SK-N-SH treated with all-trans-retinoic acid at 6 μM for 48 hours (cell line): ENCODE data around the gene SLC12A7.

Source experiments
- ATAC-seq: fragments of 200-7000 bp; cut with Tn5 transposase; 3 replicates; pipeline ENCODE4 v1.9.1; 2020; ENCODE audit warnings: mild to moderate bottlenecking, moderate library complexity
- ARNTL ChIP-seq: fragments of 450-650 bp; formaldehyde crosslinking; IDR thresholded peaks from 2 replicates; pipeline ENCODE4 v1.5.0; 2020; ENCODE audit warnings: low read depth, mild to moderate bottlenecking, moderate library complexity, borderline replicate concordance
- BACH2 ChIP-seq: fragments of 250-450 bp; sonication (Bioruptor Pico); IDR thresholded peaks from 2 replicates; pipeline ENCODE4 v1.9.0; 2021; ENCODE audit warnings: mild to moderate bottlenecking, borderline replicate concordance
- CSDC2 ChIP-seq: fragments of 250-450 bp; sonication (Bioruptor Pico); IDR thresholded peaks from 2 replicates; pipeline ENCODE4 v1.5.0; 2020; ENCODE audit warnings: mild to moderate bottlenecking, moderate library complexity
- ESRRG ChIP-seq: fragments of 250-450 bp; sonication (Bioruptor Pico); IDR thresholded peaks from 2 replicates; pipeline ENCODE4 v1.6.1; 2021; ENCODE audit warnings: mild to moderate bottlenecking
- GLIS3 ChIP-seq: fragments of 250-450 bp; sonication (Bioruptor Pico); IDR thresholded peaks from 2 replicates; pipeline ENCODE4 v1.5.0; 2020; ENCODE audit warnings: mild to moderate bottlenecking, moderate library complexity
- ISL1 ChIP-seq: fragments of 250-450 bp; sonication (Bioruptor Pico); IDR thresholded peaks from 2 replicates; pipeline ENCODE4 v2.1.2; 2022; ENCODE audit warnings: mild to moderate bottlenecking, moderate library complexity
- OSR1 ChIP-seq: fragments of 250-450 bp; sonication (Bioruptor Pico); IDR thresholded peaks from 2 replicates; pipeline ENCODE4 v1.8.0; 2022; ENCODE audit warnings: moderate library complexity, mild to moderate bottlenecking, inconsistent platforms
- SNAI2 ChIP-seq: fragments of 250-450 bp; sonication (Bioruptor Pico); IDR thresholded peaks from 2 replicates; pipeline ENCODE4 v1.5.0; 2020; ENCODE audit warnings: mild to moderate bottlenecking, moderate library complexity
- TCF4 ChIP-seq: fragments of 250-450 bp; sonication (Bioruptor Pico); IDR thresholded peaks from 2 replicates; pipeline ENCODE4 v1.8.0; 2021; ENCODE audit warnings: mild to moderate bottlenecking, moderate library complexity, borderline replicate concordance
- TOX ChIP-seq: fragments of 250-450 bp; sonication (Bioruptor Pico); IDR thresholded peaks from 2 replicates; pipeline ENCODE4 v1.8.0; 2021; ENCODE audit warnings: mild to moderate bottlenecking, moderate library complexity, borderline replicate concordance
- ZC3H10 ChIP-seq: fragments of 250-450 bp; sonication (Bioruptor Pico); IDR thresholded peaks from 2 replicates; pipeline ENCODE4 v1.5.1; 2021; ENCODE audit warnings: mild to moderate bottlenecking, moderate library complexity
- ZFP3 ChIP-seq: fragments of 250-450 bp; sonication (Bioruptor Pico); IDR thresholded peaks from 2 replicates; pipeline ENCODE4 v1.5.0; 2020; ENCODE audit warnings: mild to moderate bottlenecking, moderate library complexity
- ZFP30 ChIP-seq: fragments of 450-650 bp; formaldehyde crosslinking; IDR thresholded peaks from 2 replicates; pipeline ENCODE4 v1.5.0; 2022; ENCODE audit warnings: mild to moderate bottlenecking, moderate library complexity
- ZNF70 ChIP-seq: fragments of 450-650 bp; formaldehyde crosslinking; IDR thresholded peaks from 2 replicates; pipeline ENCODE4 v1.5.0; 2020; ENCODE audit warnings: mild to moderate bottlenecking, moderate library complexity
- ZNF8 ChIP-seq: fragments of 450-650 bp; formaldehyde crosslinking; IDR thresholded peaks from 2 replicates; pipeline ENCODE4 v1.5.0; 2020; ENCODE audit warnings: mild to moderate bottlenecking, moderate library complexity
- TF ChIP-seq, protein P1 (sequence below): fragments of 250-450 bp; sonication (Bioruptor Pico); IDR thresholded peaks from 2 replicates; pipeline ENCODE4 v1.8.0; 2020; ENCODE audit warnings: mild to moderate bottlenecking, moderate library complexity, borderline replicate concordance
- TF ChIP-seq, protein P2 (sequence below): fragments of 250-450 bp; sonication (Bioruptor Pico); IDR thresholded peaks from 2 replicates; pipeline ENCODE4 v1.5.0; 2020; ENCODE audit warnings: mild to moderate bottlenecking, moderate library complexity
- TF ChIP-seq, protein P3 (sequence below): fragments of 250-450 bp; sonication (Bioruptor Pico); IDR thresholded peaks from 2 replicates; pipeline ENCODE4 v1.5.1; 2020; ENCODE audit warnings: low read depth, mild to moderate bottlenecking, moderate library complexity
- TF ChIP-seq, protein P4 (sequence below): fragments of 250-450 bp; sonication (Bioruptor Pico); IDR thresholded peaks from 2 replicates; pipeline ENCODE4 v1.8.0; 2021; ENCODE audit warnings: low read depth, mild to moderate bottlenecking, moderate library complexity, borderline replicate concordance
- TF ChIP-seq, protein P5 (sequence below): fragments of 250-450 bp; sonication (Bioruptor Pico); IDR thresholded peaks from 2 replicates; pipeline ENCODE4 v1.5.1; 2021; ENCODE audit warnings: mild to moderate bottlenecking, moderate library complexity

Gene SLC12A7

DNA sequence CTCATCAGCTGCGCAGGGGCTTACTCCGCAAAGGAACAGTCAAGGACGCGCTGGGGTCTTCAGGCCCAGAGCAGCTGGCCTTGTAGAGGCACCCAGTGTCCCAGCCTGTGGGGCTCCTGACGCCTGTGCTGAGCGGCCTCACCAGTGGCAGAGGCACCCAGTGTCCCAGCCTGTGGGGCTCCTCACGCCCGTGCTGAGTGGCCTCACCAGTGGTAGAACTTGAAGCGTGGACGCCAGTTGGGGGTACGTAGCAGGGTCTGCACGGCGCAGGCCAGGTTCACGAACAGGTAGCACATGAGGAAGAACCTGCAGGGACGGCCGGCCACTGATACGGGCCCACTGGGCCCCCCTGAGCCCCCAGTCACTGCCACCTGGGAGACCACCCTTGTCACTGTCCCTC, 35.9 kb downstream of the SLC12A7 start:
- ATAC-seq: no peak
- TF ChIP-seq CSDC2 (CRISPR knock-in tag) (no peak), BACH2 (CRISPR knock-in tag) (no peak), ESRRG (CRISPR knock-in tag) (no peak), GLIS3 (CRISPR knock-in tag) (no peak), ZC3H10 (CRISPR knock-in tag) (no peak), ZNF8 (CRISPR knock-in tag) (no peak), OSR1 (CRISPR knock-in tag) (no peak), TCF4 (CRISPR knock-in tag) (no peak), TOX (CRISPR knock-in tag) (no peak)
- TF ChIP-seq, protein P1, sequence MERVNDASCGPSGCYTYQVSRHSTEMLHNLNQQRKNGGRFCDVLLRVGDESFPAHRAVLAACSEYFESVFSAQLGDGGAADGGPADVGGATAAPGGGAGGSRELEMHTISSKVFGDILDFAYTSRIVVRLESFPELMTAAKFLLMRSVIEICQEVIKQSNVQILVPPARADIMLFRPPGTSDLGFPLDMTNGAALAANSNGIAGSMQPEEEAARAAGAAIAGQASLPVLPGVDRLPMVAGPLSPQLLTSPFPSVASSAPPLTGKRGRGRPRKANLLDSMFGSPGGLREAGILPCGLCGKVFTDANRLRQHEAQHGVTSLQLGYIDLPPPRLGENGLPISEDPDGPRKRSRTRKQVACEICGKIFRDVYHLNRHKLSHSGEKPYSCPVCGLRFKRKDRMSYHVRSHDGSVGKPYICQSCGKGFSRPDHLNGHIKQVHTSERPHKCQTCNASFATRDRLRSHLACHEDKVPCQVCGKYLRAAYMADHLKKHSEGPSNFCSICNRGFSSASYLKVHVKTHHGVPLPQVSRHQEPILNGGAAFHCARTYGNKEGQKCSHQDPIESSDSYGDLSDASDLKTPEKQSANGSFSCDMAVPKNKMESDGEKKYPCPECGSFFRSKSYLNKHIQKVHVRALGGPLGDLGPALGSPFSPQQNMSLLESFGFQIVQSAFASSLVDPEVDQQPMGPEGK (CRISPR knock-in tag): no peak
- TF ChIP-seq, all 23 proteins: peak for 0

DNA sequence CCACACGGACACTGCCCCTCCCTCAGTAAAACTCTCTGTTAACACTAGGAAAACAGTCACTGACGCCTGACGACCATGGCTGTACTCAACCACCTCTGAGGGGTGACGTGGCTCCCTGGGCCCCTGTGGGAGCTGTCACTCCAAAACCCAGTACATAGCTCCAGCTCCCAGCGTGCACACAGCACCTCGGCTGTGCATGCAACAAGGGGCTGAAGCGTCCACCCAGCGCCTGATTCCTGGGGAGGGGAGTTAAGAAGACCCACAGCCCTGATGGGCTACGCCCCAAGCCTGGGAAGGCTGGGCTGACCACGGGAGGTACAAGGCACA, 36.3 kb downstream of the SLC12A7 start:
- TF ChIP-seq, protein P2, sequence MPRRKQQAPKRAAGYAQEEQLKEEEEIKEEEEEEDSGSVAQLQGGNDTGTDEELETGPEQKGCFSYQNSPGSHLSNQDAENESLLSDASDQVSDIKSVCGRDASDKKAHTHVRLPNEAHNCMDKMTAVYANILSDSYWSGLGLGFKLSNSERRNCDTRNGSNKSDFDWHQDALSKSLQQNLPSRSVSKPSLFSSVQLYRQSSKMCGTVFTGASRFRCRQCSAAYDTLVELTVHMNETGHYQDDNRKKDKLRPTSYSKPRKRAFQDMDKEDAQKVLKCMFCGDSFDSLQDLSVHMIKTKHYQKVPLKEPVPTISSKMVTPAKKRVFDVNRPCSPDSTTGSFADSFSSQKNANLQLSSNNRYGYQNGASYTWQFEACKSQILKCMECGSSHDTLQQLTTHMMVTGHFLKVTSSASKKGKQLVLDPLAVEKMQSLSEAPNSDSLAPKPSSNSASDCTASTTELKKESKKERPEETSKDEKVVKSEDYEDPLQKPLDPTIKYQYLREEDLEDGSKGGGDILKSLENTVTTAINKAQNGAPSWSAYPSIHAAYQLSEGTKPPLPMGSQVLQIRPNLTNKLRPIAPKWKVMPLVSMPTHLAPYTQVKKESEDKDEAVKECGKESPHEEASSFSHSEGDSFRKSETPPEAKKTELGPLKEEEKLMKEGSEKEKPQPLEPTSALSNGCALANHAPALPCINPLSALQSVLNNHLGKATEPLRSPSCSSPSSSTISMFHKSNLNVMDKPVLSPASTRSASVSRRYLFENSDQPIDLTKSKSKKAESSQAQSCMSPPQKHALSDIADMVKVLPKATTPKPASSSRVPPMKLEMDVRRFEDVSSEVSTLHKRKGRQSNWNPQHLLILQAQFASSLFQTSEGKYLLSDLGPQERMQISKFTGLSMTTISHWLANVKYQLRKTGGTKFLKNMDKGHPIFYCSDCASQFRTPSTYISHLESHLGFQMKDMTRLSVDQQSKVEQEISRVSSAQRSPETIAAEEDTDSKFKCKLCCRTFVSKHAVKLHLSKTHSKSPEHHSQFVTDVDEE: no peak
- no peak for TF ChIP-seq OSR1 (CRISPR knock-in tag)

DNA sequence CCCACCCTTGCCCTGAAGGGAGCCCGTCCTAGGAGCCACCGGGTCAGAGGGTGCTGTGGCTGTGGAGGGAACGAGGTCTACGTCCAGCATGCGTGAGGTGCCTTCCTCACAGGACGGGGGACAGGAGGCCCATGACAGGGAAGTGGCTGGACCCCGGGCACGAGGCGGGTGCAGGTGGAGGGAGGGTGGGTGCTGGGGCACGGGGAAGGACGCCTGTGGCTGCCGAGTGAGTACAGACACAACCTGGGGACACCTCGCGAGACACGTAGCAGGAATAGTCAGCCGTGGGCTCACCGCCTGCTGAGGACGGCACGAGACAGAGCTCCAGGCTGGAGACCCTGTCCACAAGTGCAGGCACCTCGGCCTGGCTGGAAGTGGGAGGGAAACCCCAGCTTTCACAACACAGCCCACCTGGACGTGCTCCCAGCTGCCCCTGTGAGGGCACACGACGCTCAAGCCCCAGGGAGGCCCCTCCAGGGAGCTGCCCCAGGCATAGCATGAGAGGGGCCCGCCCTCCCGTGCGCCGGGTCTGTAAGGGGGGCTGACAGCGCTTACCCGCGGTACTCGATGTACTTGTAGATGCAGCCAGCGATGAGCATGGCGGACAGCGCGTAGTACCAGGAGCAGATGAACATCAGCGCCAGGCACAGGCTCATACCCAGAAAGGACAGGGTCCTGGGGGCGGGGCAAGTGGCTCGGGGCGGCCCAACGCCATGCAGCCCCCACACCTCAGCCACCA, 36.9 kb downstream of the SLC12A7 start:
- no peak for TF ChIP-seq BACH2 (CRISPR knock-in tag)
- TF ChIP-seq ISL1 (CRISPR knock-in tag): no peak
- no peak for TF ChIP-seq ZNF70 (CRISPR knock-in tag)
- TF ChIP-seq, protein P3, sequence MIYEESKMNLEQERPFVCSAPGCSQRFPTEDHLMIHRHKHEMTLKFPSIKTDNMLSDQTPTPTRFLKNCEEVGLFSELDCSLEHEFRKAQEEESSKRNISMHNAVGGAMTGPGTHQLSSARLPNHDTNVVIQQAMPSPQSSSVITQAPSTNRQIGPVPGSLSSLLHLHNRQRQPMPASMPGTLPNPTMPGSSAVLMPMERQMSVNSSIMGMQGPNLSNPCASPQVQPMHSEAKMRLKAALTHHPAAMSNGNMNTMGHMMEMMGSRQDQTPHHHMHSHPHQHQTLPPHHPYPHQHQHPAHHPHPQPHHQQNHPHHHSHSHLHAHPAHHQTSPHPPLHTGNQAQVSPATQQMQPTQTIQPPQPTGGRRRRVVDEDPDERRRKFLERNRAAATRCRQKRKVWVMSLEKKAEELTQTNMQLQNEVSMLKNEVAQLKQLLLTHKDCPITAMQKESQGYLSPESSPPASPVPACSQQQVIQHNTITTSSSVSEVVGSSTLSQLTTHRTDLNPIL (CRISPR knock-in tag): no peak
- TF ChIP-seq, protein P2: no peak
- no peak for TF ChIP-seq ZFP30 (CRISPR knock-in tag)
- no peak for TF ChIP-seq ZFP3
- TF ChIP-seq, protein P4, sequence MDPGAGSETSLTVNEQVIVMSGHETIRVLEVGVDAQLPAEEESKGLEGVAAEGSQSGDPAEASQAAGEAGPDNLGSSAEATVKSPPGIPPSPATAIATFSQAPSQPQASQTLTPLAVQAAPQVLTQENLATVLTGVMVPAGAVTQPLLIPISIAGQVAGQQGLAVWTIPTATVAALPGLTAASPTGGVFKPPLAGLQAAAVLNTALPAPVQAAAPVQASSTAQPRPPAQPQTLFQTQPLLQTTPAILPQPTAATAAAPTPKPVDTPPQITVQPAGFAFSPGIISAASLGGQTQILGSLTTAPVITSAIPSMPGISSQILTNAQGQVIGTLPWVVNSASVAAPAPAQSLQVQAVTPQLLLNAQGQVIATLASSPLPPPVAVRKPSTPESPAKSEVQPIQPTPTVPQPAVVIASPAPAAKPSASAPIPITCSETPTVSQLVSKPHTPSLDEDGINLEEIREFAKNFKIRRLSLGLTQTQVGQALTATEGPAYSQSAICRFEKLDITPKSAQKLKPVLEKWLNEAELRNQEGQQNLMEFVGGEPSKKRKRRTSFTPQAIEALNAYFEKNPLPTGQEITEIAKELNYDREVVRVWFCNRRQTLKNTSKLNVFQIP (CRISPR knock-in tag): no peak
- no peak for TF ChIP-seq GLIS3 (CRISPR knock-in tag)
- no peak for TF ChIP-seq ZC3H10 (CRISPR knock-in tag)
- TF ChIP-seq, all 23 proteins: peak for 0
- no peak for ATAC-seq

More for the DNA sequence above, 36.3 kb downstream of the SLC12A7 start:
- no peak for ATAC-seq

DNA sequence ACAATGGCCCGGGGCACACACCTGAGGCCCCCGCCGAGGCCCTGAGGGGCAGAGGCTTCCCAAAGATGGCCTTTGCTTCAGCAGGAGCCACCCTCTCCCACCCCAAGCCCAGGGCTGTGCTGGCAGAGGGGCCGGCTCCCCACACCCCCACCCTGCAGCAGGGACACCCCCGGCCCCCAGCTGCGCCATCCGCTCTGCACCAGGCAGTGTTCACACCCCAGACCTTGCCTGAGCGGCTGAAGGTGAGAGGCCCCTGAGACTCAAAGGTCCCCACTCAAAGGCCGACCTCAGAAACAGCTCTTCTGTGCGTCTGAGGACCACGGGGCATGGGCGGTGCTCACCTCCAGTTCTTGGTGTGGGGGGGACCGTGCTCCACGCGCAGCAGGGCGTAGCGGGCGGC, 37.6 kb downstream of the SLC12A7 start:
- no peak for ATAC-seq
- TF ChIP-seq, protein P4 (CRISPR knock-in tag): no peak
- TF ChIP-seq SNAI2 (CRISPR knock-in tag) (no peak), ARNTL (no peak), ESRRG (CRISPR knock-in tag) (no peak), ZNF70 (CRISPR knock-in tag) (no peak), ZNF8 (CRISPR knock-in tag) (no peak), ZFP30 (CRISPR knock-in tag) (no peak)
- TF ChIP-seq, protein P5, sequence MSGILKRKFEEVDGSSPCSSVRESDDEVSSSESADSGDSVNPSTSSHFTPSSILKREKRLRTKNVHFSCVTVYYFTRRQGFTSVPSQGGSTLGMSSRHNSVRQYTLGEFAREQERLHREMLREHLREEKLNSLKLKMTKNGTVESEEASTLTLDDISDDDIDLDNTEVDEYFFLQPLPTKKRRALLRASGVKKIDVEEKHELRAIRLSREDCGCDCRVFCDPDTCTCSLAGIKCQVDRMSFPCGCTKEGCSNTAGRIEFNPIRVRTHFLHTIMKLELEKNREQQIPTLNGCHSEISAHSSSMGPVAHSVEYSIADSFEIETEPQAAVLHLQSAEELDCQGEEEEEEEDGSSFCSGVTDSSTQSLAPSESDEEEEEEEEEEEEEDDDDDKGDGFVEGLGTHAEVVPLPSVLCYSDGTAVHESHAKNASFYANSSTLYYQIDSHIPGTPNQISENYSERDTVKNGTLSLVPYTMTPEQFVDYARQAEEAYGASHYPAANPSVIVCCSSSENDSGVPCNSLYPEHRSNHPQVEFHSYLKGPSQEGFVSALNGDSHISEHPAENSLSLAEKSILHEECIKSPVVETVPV (CRISPR knock-in tag): no peak
- TF ChIP-seq, protein P3 (CRISPR knock-in tag): no peak
